Kidney (tissue), 14 donors: ENCODE results near the gene OR51V1. TPM values are rescaled to one million over a fixed set of nuclear protein-coding genes. Genes with fewer than 3 reads are reported as not detected.

Source experiments
- DNase-seq, 5 donors: peaks; one replicate each; pipeline ENCODE4 v3.0.0-alpha.2; 2013 to 2020
- FAIRE-seq: peaks from 2 replicates; lab custom pipeline; 2012; peaks lifted over from hg19 to GRCh38; lab: Jason Lieb, UNC
- H3K27ac ChIP-seq, 2 donors: one replicate each; pipeline ENCODE4 v1.7.0; 2013; ENCODE audit warnings: low read depth in 2 of 2, low read length in 2 of 2, inconsistent platforms in 1 of 2
- H3K27me3 ChIP-seq: one replicate; pipeline ENCODE4 v1.7.1; 2013; ENCODE audit warnings: low read length, inconsistent platforms; ENCODE audit not compliant: control insufficient read depth, insufficient read depth
- H3K36me3 ChIP-seq, 3 donors: one replicate each; pipeline versions ENCODE4 v1.7.0 to v1.7.1; 2013; ENCODE audit warnings: low read length in 3 of 3, control low read depth in 1 of 3, inconsistent platforms in 1 of 3; ENCODE audit not compliant: insufficient read depth in 3 of 3, control insufficient read depth in 2 of 3
- H3K4me1 ChIP-seq, 3 donors: one replicate each; pipeline versions ENCODE4 v1.7.0 to v1.7.1; 2013; ENCODE audit warnings: low read length in 3 of 3, inconsistent platforms in 1 of 3, low read depth in 1 of 3; ENCODE audit not compliant: control insufficient read depth in 2 of 3, insufficient read depth in 2 of 3
- H3K4me3 ChIP-seq, 3 donors: one replicate each; pipeline versions ENCODE4 v1.7.0 to v1.8.1; 2013; ENCODE audit warnings: low read length in 3 of 3, control low read depth in 1 of 3, inconsistent platforms in 1 of 3
- H3K9ac ChIP-seq, 3 donors: one replicate each; pipeline versions ENCODE4 v1.7.0 to v1.7.1; 2013; ENCODE audit warnings: low read length in 3 of 3, control low read depth in 1 of 3, inconsistent platforms in 1 of 3
- H3K9me3 ChIP-seq, 3 donors: one replicate each; pipeline versions ENCODE4 v1.7.0 to v1.7.1; 2013; ENCODE audit warnings: low read length in 3 of 3, control low read depth in 1 of 3, inconsistent platforms in 1 of 3; ENCODE audit not compliant: control insufficient read depth in 2 of 3, insufficient read depth in 1 of 3
- intact Hi-C: fragments of 100-400 bp; cut with DNase I; formaldehyde crosslinking; loops from one replicate; pipeline ENCODE4 v1.11.1; 2022
- polyA plus RNA-seq: library from polyadenylated mRNA; stranded (reverse); fragments of 350-450 nt; fragmentation: Illumina TruSeq; extraction: RNeasy Lipid Tissue Mini Kit (QIAGEN cat#74804); gene quantifications from one replicate; pipeline ENCODE4 v1.2.3, GENCODE V29; 2014; ENCODE audit warnings: low read depth, low replicate concordance; ENCODE audit not compliant: insufficient read depth
- total RNA-seq: library from RNA; stranded (reverse); fragmentation: NEBNext Ultra II Directional; extraction: Animal tissue kit (Norgen Biotek cat#: 25700); gene quantifications from one replicate; pipeline ENCODE4 v1.2.1, GENCODE V29; 2021
- TF ChIP-seq, protein P1 (sequence below): IDR thresholded peaks from 3 replicates; pipeline ENCODE4 v1.5.1; 2012; ENCODE audit warnings: mild to moderate bottlenecking, moderate library complexity, borderline replicate concordance; ENCODE audit not compliant: insufficient read depth; ENCODE audit errors: extremely low read depth
- donor health status: control.
- donor health status: control.
- donor health status: control.
- donor health status: control.
- donor health status: control.
- donor health status: DM: yes; HTN: yes; CAD: no.
- donor health status: Normal renal cell carcinoma (clear cell type).

Gene OR51V1
- total and polyA plus RNA-seq, 2 donors from 2014 or later, result not detected

DNA sequence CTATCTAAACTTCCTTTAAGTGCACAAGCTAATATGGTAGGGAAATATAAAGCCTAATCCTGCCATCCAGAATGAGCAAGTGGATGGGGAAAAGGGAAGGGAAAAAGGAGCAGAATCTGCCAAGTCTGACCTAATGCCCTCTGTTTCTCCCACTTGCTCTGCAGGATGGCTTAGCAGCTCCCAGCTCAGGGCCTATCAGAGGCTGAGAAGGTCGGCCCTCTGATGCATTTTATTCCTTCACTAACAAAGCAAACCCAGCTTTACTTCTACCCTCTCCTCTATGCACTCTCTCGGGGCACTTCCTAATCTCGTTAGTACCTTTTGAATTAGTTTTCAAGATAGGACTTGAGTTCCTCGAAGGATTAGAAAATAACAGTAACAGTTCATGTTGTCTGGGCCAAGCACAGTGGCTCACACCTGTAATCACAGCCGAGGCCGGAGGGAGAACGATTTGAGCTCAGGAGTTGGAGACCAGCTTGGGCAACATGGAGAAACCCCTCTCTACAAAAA, 9.9 kb upstream of the OR51V1 start:
- H3K4me1 ChIP-seq, result no peaks in the 10 kb centered on the region
- no peak overlapping the region for H3K27ac ChIP-seq
- no peak overlapping the region for H3K4me3 ChIP-seq
- no peaks in the 10 kb centered on the region for H3K9me3 ChIP-seq
- no peaks in the 10 kb centered on the region for H3K36me3 ChIP-seq
- H3K27me3 ChIP-seq, result no peaks in the 10 kb centered on the region
- TF ChIP-seq, protein P1, sequence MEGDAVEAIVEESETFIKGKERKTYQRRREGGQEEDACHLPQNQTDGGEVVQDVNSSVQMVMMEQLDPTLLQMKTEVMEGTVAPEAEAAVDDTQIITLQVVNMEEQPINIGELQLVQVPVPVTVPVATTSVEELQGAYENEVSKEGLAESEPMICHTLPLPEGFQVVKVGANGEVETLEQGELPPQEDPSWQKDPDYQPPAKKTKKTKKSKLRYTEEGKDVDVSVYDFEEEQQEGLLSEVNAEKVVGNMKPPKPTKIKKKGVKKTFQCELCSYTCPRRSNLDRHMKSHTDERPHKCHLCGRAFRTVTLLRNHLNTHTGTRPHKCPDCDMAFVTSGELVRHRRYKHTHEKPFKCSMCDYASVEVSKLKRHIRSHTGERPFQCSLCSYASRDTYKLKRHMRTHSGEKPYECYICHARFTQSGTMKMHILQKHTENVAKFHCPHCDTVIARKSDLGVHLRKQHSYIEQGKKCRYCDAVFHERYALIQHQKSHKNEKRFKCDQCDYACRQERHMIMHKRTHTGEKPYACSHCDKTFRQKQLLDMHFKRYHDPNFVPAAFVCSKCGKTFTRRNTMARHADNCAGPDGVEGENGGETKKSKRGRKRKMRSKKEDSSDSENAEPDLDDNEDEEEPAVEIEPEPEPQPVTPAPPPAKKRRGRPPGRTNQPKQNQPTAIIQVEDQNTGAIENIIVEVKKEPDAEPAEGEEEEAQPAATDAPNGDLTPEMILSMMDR, result no peak
- DNase-seq (no peak), FAIRE-seq (no peak)
- intact Hi-C loops, result no loop called here
- H3K9ac ChIP-seq, result no peak overlapping the region

DNA sequence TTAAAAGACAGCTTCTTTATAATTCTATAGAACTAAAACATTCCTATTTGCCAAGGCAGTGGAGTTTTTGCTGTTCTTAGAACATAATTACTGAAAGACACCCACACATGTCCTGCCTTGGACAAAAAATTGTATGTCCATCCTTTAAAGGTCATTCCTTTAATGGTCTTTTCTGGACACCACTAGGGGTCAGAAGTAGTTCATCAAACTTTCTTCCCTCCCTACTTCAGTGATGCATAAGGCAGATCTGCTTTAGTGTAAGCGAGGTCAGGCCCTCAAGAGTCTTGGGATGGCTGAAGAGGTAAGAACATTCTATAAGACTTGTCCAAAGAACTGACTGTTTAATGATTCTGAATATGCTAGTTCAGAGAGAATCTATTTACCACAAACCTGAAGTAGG, 4.3 kb upstream of the OR51V1 start:
- no peaks in the 10 kb centered on the region for H3K4me1 ChIP-seq
- no peak overlapping the region for H3K9ac ChIP-seq
- intact Hi-C loops, result no loop called here
- no peak for FAIRE-seq
- H3K27ac ChIP-seq, result no peak overlapping the region
- H3K4me3 ChIP-seq, result no peak overlapping the region
- peak in 2 of 5 donors; percentile 51 to 54 for DNase-seq
- H3K36me3 ChIP-seq, result no peaks in the 10 kb centered on the region
- no peaks in the 10 kb centered on the region for H3K9me3 ChIP-seq
- H3K27me3 ChIP-seq, result no peaks in the 10 kb centered on the region
- TF ChIP-seq, protein P1, result peak; percentile 39

DNA sequence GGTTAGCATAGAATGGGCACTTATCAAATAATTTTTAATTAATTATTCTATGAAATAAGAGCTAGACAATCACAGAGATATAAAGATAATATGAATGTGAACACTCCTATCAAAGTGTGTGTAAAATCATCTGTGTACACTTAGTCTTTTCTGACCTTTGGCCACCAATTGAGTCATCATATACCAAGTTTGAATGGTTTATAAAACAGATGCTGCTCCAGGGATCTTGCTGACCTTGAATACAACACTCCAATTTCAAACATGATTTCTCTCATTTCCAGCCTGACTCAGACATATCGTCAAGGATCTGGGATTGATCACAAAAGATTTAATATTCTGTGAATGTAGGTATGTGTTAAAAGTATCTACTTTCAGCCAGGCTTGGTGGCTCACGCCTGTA, 2.9 kb upstream of the OR51V1 start:
- Histone ChIP-seq H3K4me1 (no peaks in the 10 kb centered on the region), H3K9ac (no peak overlapping the region), H3K4me3 (no peak overlapping the region), H3K27me3 (no peaks in the 10 kb centered on the region), H3K36me3 (no peaks in the 10 kb centered on the region), H3K9me3 (no peaks in the 10 kb centered on the region), H3K27ac (no peak overlapping the region)
- no peak for FAIRE-seq
- no peak for DNase-seq
- intact Hi-C loops, result no loop called here
- TF ChIP-seq, protein P1, result no peak

DNA sequence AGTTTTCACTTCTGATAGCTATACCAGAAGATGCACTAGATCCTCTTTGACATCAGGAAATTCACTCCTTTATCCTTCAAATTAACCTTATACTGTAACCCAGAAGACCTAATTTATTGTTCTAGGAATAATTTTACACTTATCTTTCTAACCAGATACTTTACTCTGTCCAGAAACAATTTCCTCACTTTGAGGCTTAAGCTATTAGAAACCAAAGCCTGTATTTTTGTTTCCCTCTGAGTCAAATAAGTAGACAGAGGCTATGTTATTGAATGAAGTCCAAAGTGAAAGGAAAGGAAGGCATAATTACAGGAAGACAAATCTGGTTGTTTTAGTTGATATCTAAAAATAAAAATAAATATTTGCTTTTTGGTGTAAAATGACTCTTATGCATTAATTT, 2.2 kb downstream of the OR51V1 start:
- Histone ChIP-seq H3K4me3 (no peak overlapping the region), H3K9me3 (peaks cover 0 to 3% (median 0%) of the 10 kb centered on the region in 3 donors), H3K27ac (no peak overlapping the region), H3K9ac (no peak overlapping the region), H3K36me3 (no peaks in the 10 kb centered on the region), H3K4me1 (no peaks in the 10 kb centered on the region), H3K27me3 (no peaks in the 10 kb centered on the region)
- TF ChIP-seq, protein P1, result no peak
- no peak for FAIRE-seq
- intact Hi-C loops, result no loop called here
- no peak for DNase-seq
